KOPT-K1 (cell line): ENCODE results near the gene WIPF2.
"Not testable (repeated sequence)": the region's sequence is repeated elsewhere in the genome, so short reads cannot be mapped to it uniquely, and the experiment has no call there.

Source experiments
- H3K27ac ChIP-seq: fragments of 200-600 bp; sonication (generic); 2 replicates; pipeline ENCODE4 v1.5.1; 2016; ENCODE audit warnings: antibody characterized with exemption, mild to moderate bottlenecking, low read depth, low read length; ENCODE audit not compliant: poor library complexity, severe bottlenecking
- H3K36me3 ChIP-seq: fragments of 200-600 bp; sonication (generic); 2 replicates; pipeline ENCODE4 v1.5.1; 2017; ENCODE audit warnings: antibody characterized with exemption, mild to moderate bottlenecking, low read length, moderate library complexity; ENCODE audit not compliant: insufficient read depth
- H3K9me3 ChIP-seq: fragments of 200-600 bp; sonication (generic); 2 replicates; pipeline ENCODE4 v1.5.1; 2017; ENCODE audit warnings: antibody characterized with exemption, low read length, mild to moderate bottlenecking; ENCODE audit not compliant: insufficient read depth, poor library complexity, severe bottlenecking

Gene WIPF2

GRCh38 chr17:40291281-40291664, 72.2 kb downstream of the WIPF2 start:
- Histone ChIP-seq H3K9me3 (no peaks in the 10 kb centered on the region), H3K27ac (no peak overlapping the region), H3K36me3 (peaks cover 73% of the 10 kb centered on the region)

- no peaks in the 10 kb centered on the region for H3K9me3 ChIP-seq
- H3K27ac ChIP-seq: no peak overlapping the region
- peaks cover 94% of the 10 kb centered on the region for H3K36me3 ChIP-seq
These were observed 74.3 kb downstream of the WIPF2 start for GRCh38 chr17:40293363-40293762.

GRCh38 chr17:40295488-40296436, 76.7 kb downstream of the WIPF2 start:
- no peak overlapping the region for H3K27ac ChIP-seq
- peaks cover 100% of the 10 kb centered on the region for H3K36me3 ChIP-seq
- no peaks in the 10 kb centered on the region for H3K9me3 ChIP-seq

- H3K36me3 ChIP-seq: peaks cover 100% of the 10 kb centered on the region
- no peaks in the 10 kb centered on the region for H3K9me3 ChIP-seq
- no peak overlapping the region for H3K27ac ChIP-seq
These were observed 78.4 kb downstream of the WIPF2 start for GRCh38 chr17:40297511-40297910.

- Histone ChIP-seq H3K9me3 (no peaks in the 10 kb centered on the region), H3K27ac (no peak overlapping the region), H3K36me3 (peaks cover 100% of the 10 kb centered on the region)
These were observed 79.6 kb downstream of the WIPF2 start for GRCh38 chr17:40298726-40299125.

- not testable (repeated sequence) for H3K27ac ChIP-seq, H3K9me3 ChIP-seq
- H3K36me3 ChIP-seq: peaks cover 100% of the 10 kb centered on the region
These were observed 80.2 kb downstream of the WIPF2 start for GRCh38 chr17:40299159-40299757.

- Histone ChIP-seq H3K27ac (no peak overlapping the region), H3K36me3 (peaks cover 92% of the 10 kb centered on the region), H3K9me3 (no peaks in the 10 kb centered on the region)
These were observed 82.2 kb downstream of the WIPF2 start for GRCh38 chr17:40301315-40301714.

GRCh38 chr17:40303009-40303657, 84.0 kb downstream of the WIPF2 start:
- Histone ChIP-seq H3K36me3 (peaks cover 73% of the 10 kb centered on the region), H3K9me3 (no peaks in the 10 kb centered on the region), H3K27ac (peak overlapping the region; percentile 6)

GRCh38 chr17:40303708-40304551, 84.8 kb downstream of the WIPF2 start:
- H3K36me3 ChIP-seq: peaks cover 66% of the 10 kb centered on the region

GRCh38 chr17:40304552-40304863, 85.4 kb downstream of the WIPF2 start:
- peak overlapping the region; percentile 6 for H3K27ac ChIP-seq
- peaks cover 60% of the 10 kb centered on the region for H3K36me3 ChIP-seq
- H3K9me3 ChIP-seq: not testable (repeated sequence)

More at GRCh38 chr17:40303708-40304551, 84.8 kb downstream of the WIPF2 start:
- H3K9me3 ChIP-seq: no peaks in the 10 kb centered on the region
- H3K27ac ChIP-seq: peak overlapping the region; percentile 6

GRCh38 chr17:40304866-40305265, 85.8 kb downstream of the WIPF2 start:
- Histone ChIP-seq H3K27ac (peak overlapping the region; percentile 6), H3K36me3 (peaks cover 56% of the 10 kb centered on the region)
- not testable (repeated sequence) for H3K9me3 ChIP-seq

GRCh38 chr17:40306395-40306794, 87.3 kb downstream of the WIPF2 start:
- Histone ChIP-seq H3K27ac (peak overlapping the region; percentile 76), H3K36me3 (peaks cover 41% of the 10 kb centered on the region), H3K9me3 (no peaks in the 10 kb centered on the region)

GRCh38 chr17:40307001-40307730, 88.1 kb downstream of the WIPF2 start:
- Histone ChIP-seq H3K9me3 (no peaks in the 10 kb centered on the region), H3K36me3 (peaks cover 33% of the 10 kb centered on the region), H3K27ac (peak overlapping the region; percentile 76)

- Histone ChIP-seq H3K9me3 (no peaks in the 10 kb centered on the region), H3K27ac (peak overlapping the region; percentile 76)
These were observed 88.7 kb downstream of the WIPF2 start for GRCh38 chr17:40307740-40308239.

More at GRCh38 chr17:40307740-40308239, 88.7 kb downstream of the WIPF2 start:
- H3K36me3 ChIP-seq: peaks cover 27% of the 10 kb centered on the region
